Tibial nerve (tissue), 4 donors: ENCODE data around the gene NDUFV1.

ENCODE experiments used
- CTCF ChIP-seq, 5 experiments: fragments of 200-600 bp in 3 of 5; fragments of 450-650 bp in 2 of 5; sonication (generic) in 3 of 5; IDR thresholded peaks; one replicate each; pipeline ENCODE4 v1.5.1; 2016 to 2019; ENCODE audit warnings: antibody characterized with exemption in 5 of 5, mild to moderate bottlenecking in 3 of 5, moderate library complexity in 2 of 5
- EP300 ChIP-seq, 2 donors: sonication (generic); formaldehyde crosslinking; IDR thresholded peaks; one replicate each; pipeline ENCODE4 v1.6.1; 2017; ENCODE audit warnings: antibody characterized with exemption in 2 of 2, mild to moderate bottlenecking in 1 of 2
- POLR2A ChIP-seq, 2 donors: fragments of 450-650 bp; IDR thresholded peaks; one replicate each; pipeline ENCODE4 v1.6.1; 2017; ENCODE audit warnings: antibody characterized with exemption in 2 of 2, mild to moderate bottlenecking in 2 of 2, moderate library complexity in 2 of 2

- TF ChIP-seq CTCF (IDR thresholded peaks at IDR 0.05): no peak
- TF ChIP-seq POLR2A (IDR thresholded peaks at IDR 0.05): no peak
- TF ChIP-seq EP300 (IDR thresholded peaks at IDR 0.05): no peak
These were observed 20.2 kb downstream of the NDUFV1 start for GRCh38 chr11:67626970-67627369.
